B cell (primary cell): ENCODE data around the gene NHSL1. TPM values are rescaled to one million over a fixed set of nuclear protein-coding genes. Genes with fewer than 3 reads are reported as not detected.

Source experiments
- ATAC-seq: fragments of 200-7000 bp; cut with Tn5 transposase; one replicate; pipeline ENCODE4 v1.10.0; 2021; ENCODE audit warnings: low read depth, mild to moderate bottlenecking, moderate number of reproducible peaks, moderate library complexity
- CTCF ChIA-PET: fragments of 350-600 bp; sonication (Branson Sonifier 250); formaldehyde crosslinking; loops from one replicate; lab custom pipeline; 2021; ENCODE audit warnings: antibody characterized with exemption, inconsistent platforms; lab: Charles Lee
- POLR2A ChIA-PET: fragments of 350-600 bp; sonication (Branson Sonifier 250); formaldehyde crosslinking; loops from one replicate; lab custom pipeline; 2021; ENCODE audit warnings: antibody characterized with exemption; lab: Charles Lee
- DNase-seq: peaks from one replicate; pipeline ENCODE4 v3.0.0; 2013
- H2AFZ ChIP-seq: 2 replicates; pipeline ENCODE4 v1.6.1; 2012; ENCODE audit warnings: mild to moderate bottlenecking, low read depth, low read length; ENCODE audit not compliant: insufficient read depth, poor library complexity, severe bottlenecking
- H3K27ac ChIP-seq, 2 donors: 1 replicate in 1 of 2; 2 replicates in 1 of 2; pipeline ENCODE4 v1.5.1; 2012 to 2013; ENCODE audit warnings: low read length in 2 of 2, mild to moderate bottlenecking in 2 of 2, moderate library complexity in 1 of 2
- H3K27me3 ChIP-seq, 4 experiments: fragments of 200-600 bp in 1 of 4; sonication (generic) in 1 of 4; replicated peaks in 1 of 4; 1 replicate in 2 of 4; 2 replicates in 2 of 4; pipeline versions ENCODE4 v1.6.1 to v1.7.0; 2013 to 2016; ENCODE audit warnings: low read length in 3 of 4, mild to moderate bottlenecking in 2 of 4, mixed read lengths in 1 of 4, moderate library complexity in 1 of 4; ENCODE audit not compliant: insufficient read depth in 4 of 4, control insufficient read depth in 3 of 4; ENCODE audit errors: control extremely low read depth in 1 of 4
- H3K36me3 ChIP-seq, 2 experiments: replicated peaks in 1 of 2; 1 replicate in 1 of 2; 2 replicates in 1 of 2; pipeline versions ENCODE4 v1.6.1 to v1.7.1; 2013; ENCODE audit warnings: low read length in 1 of 2; ENCODE audit not compliant: insufficient read depth in 2 of 2, control insufficient read depth in 1 of 2; ENCODE audit errors: control extremely low read depth in 1 of 2, extremely low read depth in 1 of 2
- H3K4me1 ChIP-seq, 2 donors: fragments of 200-600 bp in 1 of 2; sonication (generic) in 1 of 2; 1 replicate in 1 of 2; 2 replicates in 1 of 2; pipeline versions ENCODE4 v1.5.1 to v1.6.1; 2013 to 2017; ENCODE audit warnings: low read length in 2 of 2; ENCODE audit not compliant: control insufficient read depth in 2 of 2, insufficient read depth in 2 of 2
- H3K4me2 ChIP-seq: replicated peaks from 2 replicates; pipeline ENCODE3; 2012; ENCODE audit warnings: mild to moderate bottlenecking, low read depth, low read length; ENCODE audit not compliant: poor library complexity, severe bottlenecking
- H3K4me3 ChIP-seq, 5 experiments: fragments of 200-600 bp in 1 of 5; sonication (generic) in 1 of 5; 1 replicate in 3 of 5; 2 replicates in 2 of 5; pipeline versions ENCODE4 v1.5.1 to v1.7.0; 2011 to 2016; ENCODE audit warnings: low read length in 4 of 5, mild to moderate bottlenecking in 4 of 5, low read depth in 2 of 5, control low read depth in 1 of 5, moderate library complexity in 1 of 5; ENCODE audit not compliant: insufficient read depth in 1 of 5; ENCODE audit errors: control extremely low read depth in 1 of 5, extremely low read depth in 1 of 5
- H3K79me2 ChIP-seq: fragments of 200-600 bp; sonication (generic); one replicate; pipeline ENCODE4 v1.6.0; 2016; ENCODE audit warnings: low read length; ENCODE audit not compliant: control insufficient read depth, insufficient read depth
- H3K9ac ChIP-seq: fragments of 200-600 bp; sonication (generic); 2 replicates; pipeline ENCODE4 v1.6.1; 2017; ENCODE audit warnings: mild to moderate bottlenecking, low read length, moderate library complexity
- H3K9me3 ChIP-seq, 3 donors: one replicate each; pipeline versions ENCODE4 v1.6.1 to v1.7.1; 2013; ENCODE audit warnings: low read length in 2 of 3; ENCODE audit not compliant: control insufficient read depth in 2 of 3, insufficient read depth in 1 of 3; ENCODE audit errors: control extremely low read depth in 1 of 3
- H4K20me1 ChIP-seq: 2 replicates; pipeline ENCODE4 v1.6.0; 2012; ENCODE audit warnings: mild to moderate bottlenecking, low read length; ENCODE audit not compliant: insufficient read depth, control insufficient read depth, poor library complexity, severe bottlenecking
- H3K27ac Mint-ChIP-seq: one replicate; pipeline ENCODE4 v1.8.0; 2021; ENCODE audit warnings: mixed read lengths
- H3K27me3 Mint-ChIP-seq: one replicate; pipeline ENCODE4 v1.8.0; 2021; ENCODE audit warnings: mixed read lengths
- H3K4me1 Mint-ChIP-seq: one replicate; pipeline ENCODE4 v1.8.0; 2021; ENCODE audit warnings: mixed read lengths
- H3K4me3 Mint-ChIP-seq: one replicate; pipeline ENCODE4 v1.8.0; 2021; ENCODE audit warnings: mixed read lengths
- H3K9me3 Mint-ChIP-seq: one replicate; pipeline ENCODE4 v1.8.0; 2022; ENCODE audit warnings: mixed read lengths; ENCODE audit not compliant: insufficient read depth
- CTCF ChIP-seq: fragments of 200-600 bp; IDR thresholded peaks from one replicate; pipeline ENCODE4 v1.8.0; 2022; ENCODE audit warnings: antibody characterized with exemption, mild to moderate bottlenecking
- EZH2 ChIP-seq: IDR thresholded peaks from 2 replicates; pipeline ENCODE4 v1.6.1; 2012; ENCODE audit warnings: borderline replicate concordance, low read depth, mild to moderate bottlenecking, moderate library complexity, low read length; ENCODE audit not compliant: insufficient read depth, poor library complexity, severe bottlenecking
- WGBS: methylation state at CpG from one replicate; pipeline ENCODE4 v1.1.5; 2013; ENCODE audit warnings: missing lambda C conversion rate; ENCODE audit not compliant: insufficient coverage; 5-methylcytosine and 5-hydroxymethylcytosine counted together
- intact Hi-C: fragments of 100-400 bp; cut with micrococcal nuclease; formaldehyde crosslinking; loops from one replicate; pipeline ENCODE4 v1.10.0; 2022
- polyA plus RNA-seq: library from polyadenylated mRNA; depleted of rRNA; stranded (reverse); fragments of >200 nt; gene quantifications from 2 replicates; pipeline ENCODE4 v1.2.3, GENCODE V29; 2012
- total RNA-seq, 2 donors: library from RNA; stranded (reverse); fragments of 120-200 nt in 1 of 2; gene quantifications; 1 replicate in 1 of 2; 2 replicates in 1 of 2; pipeline versions ENCODE4 v1.2.3 to v1.2.4, GENCODE V29; 2013 to 2022

The NHSL1 gene
- total and polyA plus RNA-seq, 2 donors (not counting 1 experiment from before 2014, with no cell fraction given) = 0.04 to 0.10 TPM

GRCh38 chr6:138420356-138420755 is 78.9 kb downstream of the NHSL1 start:
- DNase-seq (no peak), ATAC-seq (no peak)
- CTCF ChIA-PET = no interaction called here
- Histone ChIP-seq H3K79me2 (no peaks in the 10 kb centered on the region), H3K4me3 (no peak overlapping the region), H3K27ac (no peak overlapping the region), H4K20me1 (no peaks in the 10 kb centered on the region), H2AFZ (no peak overlapping the region), H3K36me3 (peaks cover 4 to 11% of the 10 kb centered on the region in 2 experiments), H3K27me3 (no peaks in the 10 kb centered on the region), H3K9me3 (no peaks in the 10 kb centered on the region), H3K9ac (no peak overlapping the region), H3K4me1 (no peaks in the 10 kb centered on the region), H3K4me2 (no peak overlapping the region)
- TF ChIP-seq EZH2 (no peak), CTCF (no peak)
- Mint-ChIP-seq H3K4me3 (no peak overlapping the region), H3K27ac (no peak overlapping the region), H3K9me3 (no peaks in the 10 kb centered on the region), H3K4me1 (no peaks in the 10 kb centered on the region), H3K27me3 (no peaks in the 10 kb centered on the region)
- POLR2A ChIA-PET = no interaction called here
- WGBS = 95% methylated on average over 3 of the region's 4 CpGs
- intact Hi-C loops = no loop called here

DNA sequence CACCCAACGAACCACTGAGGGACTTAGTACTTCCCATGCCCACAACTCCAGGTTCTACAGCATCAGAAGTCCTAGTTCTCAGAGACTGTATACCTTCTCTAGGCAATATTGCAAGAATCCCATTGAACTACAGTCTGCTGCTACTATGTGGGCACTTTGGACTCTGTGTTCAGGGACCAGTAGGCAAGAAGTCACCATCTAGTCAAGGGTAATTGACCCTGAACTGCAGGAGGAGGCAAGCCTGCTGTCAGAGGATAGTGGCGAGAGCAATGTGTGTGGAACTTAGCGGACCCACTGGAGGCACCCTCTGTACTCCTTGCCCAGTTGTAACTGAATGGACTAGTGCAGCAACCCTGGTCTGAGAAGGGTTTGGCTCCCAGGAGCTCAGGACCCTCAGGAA is 79.5 kb downstream of the NHSL1 start:
- Histone ChIP-seq H4K20me1 (no peaks in the 10 kb centered on the region), H3K79me2 (no peaks in the 10 kb centered on the region), H3K27ac (no peak overlapping the region), H3K36me3 (peaks cover 4 to 11% of the 10 kb centered on the region in 2 experiments), H3K27me3 (no peaks in the 10 kb centered on the region), H3K4me1 (no peaks in the 10 kb centered on the region), H3K4me2 (no peak overlapping the region), H3K9me3 (no peaks in the 10 kb centered on the region), H3K4me3 (no peak overlapping the region), H3K9ac (no peak overlapping the region), H2AFZ (no peak overlapping the region)
- no peaks in the 10 kb centered on the region for H3K27me3 Mint-ChIP-seq
- ATAC-seq = no peak
- intact Hi-C loops = no loop called here
- no peak for TF ChIP-seq CTCF
- no peak for TF ChIP-seq EZH2
- no peak for DNase-seq
- no peak overlapping the region for H3K4me3 Mint-ChIP-seq
- POLR2A ChIA-PET = no interaction called here
- 100% methylated on average over 3 of the region's 3 CpGs for WGBS
- no peaks in the 10 kb centered on the region for H3K9me3 Mint-ChIP-seq
- no peaks in the 10 kb centered on the region for H3K4me1 Mint-ChIP-seq
- CTCF ChIA-PET = no interaction called here
- no peak overlapping the region for H3K27ac Mint-ChIP-seq
